Transverse colon (tissue), 4 donors: ENCODE results near the gene NIPSNAP2. TPM values are rescaled to one million over a fixed set of nuclear protein-coding genes. Genes with fewer than 3 reads are reported as not detected.

Source experiments
- DNase-seq: peaks from one replicate; pipeline ENCODE4 v3.0.0-alpha.2; 2019
- H3K27ac ChIP-seq, 4 donors: fragments of 200-600 bp; sonication (generic); 2 replicates each; pipeline ENCODE4 v1.5.1; 2016 to 2018; ENCODE audit warnings: inconsistent platforms in 4 of 4
- H3K27me3 ChIP-seq: fragments of 200-600 bp; sonication (generic); 2 replicates; pipeline ENCODE4 v1.5.1; 2017; ENCODE audit warnings: inconsistent platforms
- H3K36me3 ChIP-seq, 4 donors: fragments of 200-600 bp; sonication (generic); 2 replicates each; pipeline ENCODE4 v1.5.1; 2017 to 2019; ENCODE audit warnings: inconsistent platforms in 4 of 4
- H3K4me1 ChIP-seq, 4 donors: fragments of 200-600 bp; sonication (generic); 2 replicates each; pipeline ENCODE4 v1.5.1; 2017 to 2020; ENCODE audit warnings: inconsistent platforms in 4 of 4
- H3K4me3 ChIP-seq, 4 donors: fragments of 200-600 bp; sonication (generic); 1 replicate in 1 of 4; 2 replicates in 3 of 4; pipeline versions ENCODE4 v1.5.1 to v1.6.1; 2017 to 2019; ENCODE audit warnings: inconsistent platforms in 4 of 4
- H3K9me3 ChIP-seq, 2 donors: fragments of 200-600 bp; sonication (generic); 2 replicates each; pipeline ENCODE4 v1.5.1; 2017 to 2019; ENCODE audit warnings: inconsistent platforms in 2 of 2
- CTCF ChIP-seq, 5 experiments: fragments of 200-600 bp in 3 of 5; fragments of 450-650 bp in 2 of 5; sonication (generic) in 3 of 5; IDR thresholded peaks; 1 replicate in 2 of 5; 2 replicates in 3 of 5; pipeline ENCODE4 v1.5.1; 2016 to 2017; ENCODE audit warnings: antibody characterized with exemption in 5 of 5, inconsistent platforms in 3 of 5, mild to moderate bottlenecking in 2 of 5, moderate library complexity in 1 of 5
- EP300 ChIP-seq: sonication (generic); formaldehyde crosslinking; IDR thresholded peaks from one replicate; pipeline ENCODE4 v1.6.1; 2017; ENCODE audit warnings: antibody characterized with exemption, low read depth
- POLR2A ChIP-seq: fragments of 450-650 bp; IDR thresholded peaks from one replicate; pipeline ENCODE4 v1.6.1; 2016; ENCODE audit warnings: antibody characterized with exemption, mild to moderate bottlenecking, moderate library complexity
- POLR2AphosphoS5 ChIP-seq, 3 donors: sonication (generic); formaldehyde crosslinking; IDR thresholded peaks; one replicate each; pipeline ENCODE4 v1.6.1; 2016; ENCODE audit warnings: antibody characterized with exemption in 3 of 3
- WGBS, 2 donors: methylation state at CpG; one replicate each; pipeline ENCODE4 v1.1.5; 2018; ENCODE audit warnings: low coverage in 1 of 2; 5-methylcytosine and 5-hydroxymethylcytosine counted together
- in situ Hi-C, 4 donors: fragments of 200-750 bp; cut with MboI; loops; one replicate each; pipeline versions ENCODE4 v1.15.0 to v1.15.1; 2017; ENCODE audit warnings: low sequenced_read_pairs in 3 of 4, low pct_ligation_motif_present in 1 of 4, low pct_unique_long_range_greater_than_20kb in 1 of 4
- intact Hi-C: fragments of 100-400 bp; cut with DNase I; formaldehyde crosslinking; loops from one replicate; pipeline ENCODE4 v1.15.1; 2023; ENCODE audit warnings: low total_unique reads
- total RNA-seq, 4 donors: library from RNA; depleted of rRNA; stranded (reverse); fragments of >200 nt; gene quantifications; one replicate each; pipeline ENCODE4 v1.1.0, GENCODE V29; 2016

The NIPSNAP2 gene
- total RNA-seq, 4 donors from 2014 or later, result 56.9 to 107 (median 84.1) TPM

DNA sequence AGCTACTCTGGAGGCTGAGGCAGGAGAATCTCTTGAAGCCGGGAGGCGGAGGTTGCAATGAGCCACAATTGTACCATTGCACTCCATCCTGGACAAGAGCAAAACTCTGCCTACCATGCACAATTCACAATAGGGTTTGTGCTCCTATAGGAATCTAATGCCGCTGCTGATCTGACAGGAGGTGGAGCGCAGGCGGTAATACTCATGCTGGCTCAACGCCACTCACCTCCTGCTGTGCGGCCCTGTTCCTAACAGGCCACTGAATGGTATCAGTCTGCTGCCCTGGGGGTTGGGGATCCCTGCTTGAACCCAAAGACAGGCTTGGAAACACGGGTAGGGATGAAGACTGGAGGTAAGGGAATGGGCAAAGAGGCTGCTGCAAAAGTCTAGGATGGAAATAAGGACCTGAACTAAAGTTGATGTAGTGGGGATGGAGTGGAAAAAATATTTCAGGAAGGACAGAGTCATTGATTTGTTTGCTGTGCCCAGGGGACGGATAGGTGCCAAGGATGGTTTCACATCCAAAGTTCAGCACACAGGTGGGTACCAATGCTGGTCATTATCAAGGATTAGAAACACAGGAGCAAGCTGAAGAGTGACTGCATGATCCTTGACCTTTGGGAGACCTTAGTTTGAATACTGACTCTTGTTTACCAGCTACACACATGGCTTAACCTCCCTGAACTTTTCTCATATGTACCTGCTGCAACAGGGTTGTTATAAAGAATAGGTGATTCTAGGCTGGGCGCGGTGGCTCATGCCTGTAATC, 10.5 kb upstream of the NIPSNAP2 start:
- H3K27me3 ChIP-seq, result no peaks in the 10 kb centered on the region
- in situ Hi-C loops, result loop anchor here (10.0 to 25.0 kb wide), 2 partner anchors 69 to 317 kb away; partner anchors contain the start of gene ZNF713 (in 1 of the 4)
- no peak for TF ChIP-seq CTCF (IDR thresholded peaks at IDR 0.05)
- TF ChIP-seq EP300, result no peak
- TF ChIP-seq POLR2AphosphoS5 (IDR thresholded peaks at IDR 0.05), result no peak
- no peak for TF ChIP-seq POLR2A
- no peak for DNase-seq
- peaks cover 0 to 6% (median 0%) of the 10 kb centered on the region in 4 donors for H3K36me3 ChIP-seq
- WGBS, 2 donors, result 60 to 92% methylated on average over 1 to 11 of the region's 11 CpGs
- intact Hi-C loops, result no loop called here
- H3K9me3 ChIP-seq, result no peaks in the 10 kb centered on the region
- no peak overlapping the region for H3K27ac ChIP-seq
- no peak overlapping the region for H3K4me3 ChIP-seq
- H3K4me1 ChIP-seq, result peaks cover 6 to 12% (median 7%) of the 10 kb centered on the region in 4 donors

DNA sequence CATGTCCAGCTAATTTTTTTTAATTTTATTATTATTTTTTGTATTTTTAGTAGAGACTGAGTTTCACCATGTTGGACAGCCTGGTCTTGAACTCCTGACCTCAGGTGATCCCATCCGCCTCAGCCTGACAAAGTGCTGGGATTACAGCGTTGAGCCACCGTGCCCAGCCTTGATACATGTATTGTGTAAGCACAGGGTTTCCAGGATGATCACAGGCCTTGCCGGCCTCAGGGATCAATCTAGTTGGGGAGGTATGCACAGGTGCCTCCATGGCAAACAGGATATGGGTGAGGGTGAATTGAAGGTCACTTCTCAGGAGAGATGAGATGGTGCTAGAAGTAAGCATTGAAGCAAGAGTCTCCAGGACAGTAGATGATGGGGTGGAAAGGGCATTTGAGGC, 7.2 kb upstream of the NIPSNAP2 start:
- intact Hi-C loops, result no loop called here
- 86 to 100% methylated on average over 1 to 4 of the region's 4 CpGs for WGBS, 2 donors
- Histone ChIP-seq H3K27ac (no peak overlapping the region), H3K9me3 (no peaks in the 10 kb centered on the region), H3K4me1 (peaks cover 6 to 8% (median 7%) of the 10 kb centered on the region in 4 donors), H3K4me3 (no peak overlapping the region), H3K36me3 (peaks cover 0 to 6% (median 0%) of the 10 kb centered on the region in 4 donors), H3K27me3 (no peaks in the 10 kb centered on the region)
- no peak for DNase-seq
- in situ Hi-C loops, result loop anchor here (10.0 to 25.0 kb wide), 2 partner anchors 72 to 320 kb away; partner anchors contain the start of gene ZNF713 (in 1 of the 4)
- TF ChIP-seq POLR2AphosphoS5 (IDR thresholded peaks at IDR 0.05) (no peak), POLR2A (no peak), CTCF (IDR thresholded peaks at IDR 0.05) (no peak), EP300 (no peak)

- 60 to 82% methylated on average over 1 to 3 of the region's 3 CpGs for WGBS, 2 donors
Measured at GRCh38 chr7:55962014-55962413, 2.4 kb upstream of the NIPSNAP2 start.

More at GRCh38 chr7:55962014-55962413, 2.4 kb upstream of the NIPSNAP2 start:
- Histone ChIP-seq H3K27me3 (no peaks in the 10 kb centered on the region), H3K27ac (no peak overlapping the region), H3K36me3 (no peaks in the 10 kb centered on the region), H3K4me3 (no peak overlapping the region), H3K9me3 (no peaks in the 10 kb centered on the region), H3K4me1 (peaks cover 4 to 28% (median 14%) of the 10 kb centered on the region in 4 donors)
- intact Hi-C loops, result no loop called here
- no peak for DNase-seq
- in situ Hi-C loops, result loop anchor here (25.0 kb wide), 1 partner anchor 325 kb away; no protein-coding TSS in a partner anchor
- TF ChIP-seq POLR2AphosphoS5 (IDR thresholded peaks at IDR 0.05) (no peak), CTCF (IDR thresholded peaks at IDR 0.05) (no peak), EP300 (no peak), POLR2A (no peak)
